ENCODE measurements around the gene PARL.

- TF ChIP-seq CTCF (IDR thresholded peaks at IDR 0.05) (no peak), POLR2A (IDR thresholded peaks at IDR 0.05) (no peak), EP300 (IDR thresholded peaks at IDR 0.05) (no peak)
Measured at GRCh38 chr3:183924543-183924942, 39.9 kb upstream of the PARL start.
